Measurements from ENCODE around the gene SLC35E2B.
"Not testable (repeated sequence)": the region's sequence is repeated elsewhere in the genome, so short reads cannot be mapped to it uniquely, and the experiment has no call there.

SLC35E2B gene

DNA sequence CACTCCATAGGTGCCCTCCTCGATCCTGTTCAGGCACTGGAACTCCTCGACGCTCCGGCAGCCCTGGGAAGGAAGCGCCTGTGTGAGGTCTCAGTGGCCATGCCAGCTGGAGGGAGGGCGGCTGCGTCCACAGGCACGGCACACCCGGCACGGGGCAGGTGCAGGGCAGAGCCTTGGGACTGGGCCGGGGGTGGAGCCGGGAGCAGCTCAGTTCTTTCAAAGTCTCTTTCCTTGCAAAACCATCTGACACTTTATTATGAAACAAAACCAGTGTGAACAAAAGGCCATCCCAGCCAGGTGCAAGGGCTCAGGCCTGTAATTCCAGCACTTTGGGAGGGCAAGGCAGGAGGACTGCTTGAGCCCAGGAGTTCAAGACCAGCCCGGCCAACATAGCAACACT is 54.1 kb downstream of the SLC35E2B start:
- not testable (repeated sequence) for DNase-seq (ENCODE audit: low read depth)

GRCh38 chr1:1637479-1637875 is 55.1 kb downstream of the SLC35E2B start:
- DNase-seq (ENCODE audit: low read depth), result not testable (repeated sequence)

DNA sequence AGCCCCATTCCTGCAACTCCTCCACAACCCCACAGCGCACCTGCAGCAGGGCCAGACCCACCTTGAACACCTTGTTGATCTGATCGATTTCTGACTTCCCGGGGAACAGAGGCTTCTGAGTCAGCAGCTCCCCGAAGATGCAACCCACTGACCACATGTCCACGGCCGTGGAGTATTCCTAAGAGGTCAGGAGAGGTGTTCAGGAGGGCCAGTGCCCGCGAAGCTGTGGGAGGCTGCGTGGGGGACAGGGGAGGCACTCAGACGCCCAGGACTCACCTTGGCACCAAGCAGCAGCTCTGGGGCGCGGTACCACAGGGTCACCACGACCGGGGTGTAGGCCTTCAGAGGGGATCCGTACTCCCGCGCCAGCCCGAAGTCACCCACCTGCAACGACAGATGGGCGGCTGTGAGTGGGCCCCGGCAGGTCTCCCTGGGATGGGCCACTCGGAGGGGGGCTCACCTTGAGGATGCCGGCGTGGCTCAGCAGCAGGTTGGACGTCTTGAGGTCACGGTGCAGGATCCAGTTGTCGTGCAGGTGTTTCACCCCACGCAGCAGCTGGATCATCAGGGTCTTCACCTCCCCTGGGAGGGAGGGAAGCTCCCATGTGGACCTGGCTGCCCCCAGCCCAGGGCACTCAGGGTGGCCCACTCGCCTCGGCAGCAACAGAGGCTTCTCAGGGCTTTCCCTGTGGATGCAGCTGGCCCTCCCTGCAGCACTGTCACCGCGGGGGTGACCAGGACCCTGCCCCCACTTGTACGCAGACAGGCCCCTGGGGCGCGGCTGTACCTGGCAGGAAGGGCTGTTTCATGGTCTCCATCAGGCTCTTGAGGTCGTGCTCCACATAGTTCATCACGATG is 55.7 kb downstream of the SLC35E2B start:
- not testable (repeated sequence) for DNase-seq (ENCODE audit: low read depth)

DNA sequence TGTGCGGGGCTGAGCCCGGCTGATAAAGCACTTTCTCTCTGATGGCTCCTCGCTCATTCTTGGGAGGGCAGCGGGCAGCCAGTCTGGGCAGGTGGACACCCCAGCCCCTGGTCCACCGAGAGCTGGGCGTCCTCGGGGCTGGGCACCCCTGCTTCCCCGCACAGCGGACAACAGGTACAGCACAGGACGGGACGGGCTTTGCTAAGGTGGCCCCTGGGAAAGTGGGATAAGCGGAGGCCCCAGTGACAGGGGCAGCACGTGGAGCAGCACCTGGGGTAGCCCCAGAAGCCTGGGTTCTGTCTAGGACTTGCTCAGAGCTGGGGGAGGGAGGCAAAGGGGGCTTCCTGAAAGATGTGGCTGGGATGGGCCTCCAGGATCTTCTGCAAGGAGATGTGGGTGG is 58.0 kb downstream of the SLC35E2B start:
- DNase-seq (ENCODE audit: low read depth), result not testable (repeated sequence)

DNA sequence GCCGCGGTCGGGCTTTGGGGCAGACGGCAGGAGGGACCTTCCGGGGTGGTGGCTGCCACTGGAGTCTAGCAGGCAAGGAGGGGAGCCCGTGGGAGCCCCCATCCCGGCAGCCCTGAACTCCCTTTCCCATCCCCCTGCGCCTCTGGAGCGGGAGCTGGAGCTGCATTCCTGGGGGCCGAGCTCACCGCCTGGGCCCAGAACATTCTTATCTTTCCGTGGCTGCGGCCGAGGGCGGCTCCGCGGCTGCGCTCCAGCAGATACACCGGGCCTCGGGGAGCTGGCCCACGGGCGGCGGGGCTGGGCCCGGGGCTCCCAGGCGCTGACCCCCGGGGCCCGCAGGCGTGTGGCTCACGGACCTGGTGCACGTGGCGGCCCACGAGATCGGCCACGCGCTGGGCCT is 59.2 kb downstream of the SLC35E2B start:
- DNase-seq (ENCODE audit: low read depth), result not testable (repeated sequence)

DNA sequence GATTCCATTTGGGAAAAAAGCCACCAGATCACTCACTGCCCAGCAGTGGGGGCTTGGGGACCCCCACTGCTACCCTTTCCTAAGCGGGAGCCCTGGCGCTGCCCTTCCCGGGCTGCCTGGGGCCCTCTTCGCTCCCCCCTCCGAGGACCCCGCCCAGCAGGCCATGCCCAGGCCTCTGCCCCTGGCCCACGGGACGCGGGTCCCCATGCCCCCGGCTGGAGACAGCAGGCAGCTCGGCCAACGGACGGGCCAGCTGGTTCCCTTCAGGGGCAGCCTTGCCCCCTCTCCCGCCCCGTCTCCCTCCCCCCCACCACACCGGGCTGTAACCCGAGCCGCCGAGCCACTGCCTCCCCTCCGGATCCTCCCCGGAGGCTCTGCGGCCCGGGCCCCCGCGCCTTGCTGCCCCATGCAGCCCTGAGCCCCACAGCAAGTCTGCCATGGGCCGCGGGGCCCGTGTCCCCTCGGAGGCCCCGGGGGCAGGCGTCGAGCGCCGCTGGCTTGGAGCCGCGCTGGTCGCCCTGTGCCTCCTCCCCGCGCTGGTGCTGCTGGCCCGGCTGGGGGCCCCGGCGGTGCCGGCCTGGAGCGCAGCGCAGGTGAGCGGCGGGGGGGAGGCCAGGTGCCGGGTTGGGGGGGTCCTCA is 60.7 kb downstream of the SLC35E2B start, which contains the start of gene MMP23B:
Gene MMP23B, plus strand, starts transcription at position 392 of the 639 bp plus-strand sequence. Its CDS starts 46 bp downstream, at position 438.
- no peak for DNase-seq (ENCODE audit: low read depth)

GRCh38 chr1:1630965-1631781 is 61.4 kb downstream of the SLC35E2B start:
- no peak for DNase-seq (ENCODE audit: low read depth)

DNA sequence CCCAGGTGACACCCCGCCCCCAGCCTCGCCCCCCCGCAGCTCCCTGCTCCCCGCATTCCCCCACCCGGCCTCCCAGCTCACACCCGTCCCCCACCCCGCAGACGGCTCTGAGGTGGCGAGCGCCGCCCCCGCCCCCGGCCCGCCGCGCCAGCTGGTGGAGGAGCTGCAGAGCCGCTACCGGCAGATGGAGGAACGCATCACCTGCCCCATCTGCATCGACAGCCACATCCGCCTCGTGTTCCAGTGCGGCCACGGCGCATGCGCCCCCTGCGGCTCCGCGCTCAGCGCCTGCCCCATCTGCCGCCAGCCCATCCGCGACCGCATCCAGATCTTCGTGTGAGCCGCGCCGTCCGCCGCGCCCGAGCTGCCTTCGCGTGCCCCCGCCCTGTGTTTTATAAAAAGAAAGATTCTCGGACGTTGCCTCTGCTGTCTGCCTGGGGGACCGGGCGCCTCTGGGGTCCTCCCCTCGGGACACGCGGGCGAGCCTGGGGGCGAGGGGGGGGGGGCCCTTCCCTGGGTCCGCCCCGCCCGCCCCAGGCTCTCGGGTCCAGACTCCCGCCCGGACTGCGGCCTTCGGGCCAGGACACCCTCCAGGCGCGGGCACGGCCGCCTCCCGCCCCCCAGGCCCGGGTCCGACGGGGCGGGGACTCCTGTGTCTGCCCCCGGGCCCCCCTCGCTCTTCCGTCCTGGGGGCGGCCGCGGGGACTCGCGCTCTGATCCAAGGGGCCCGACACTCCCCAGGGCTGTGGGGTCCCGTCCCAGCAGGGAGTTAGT is 62.2 kb downstream of the SLC35E2B start:
- DNase-seq (ENCODE audit: low read depth), result no peak

DNA sequence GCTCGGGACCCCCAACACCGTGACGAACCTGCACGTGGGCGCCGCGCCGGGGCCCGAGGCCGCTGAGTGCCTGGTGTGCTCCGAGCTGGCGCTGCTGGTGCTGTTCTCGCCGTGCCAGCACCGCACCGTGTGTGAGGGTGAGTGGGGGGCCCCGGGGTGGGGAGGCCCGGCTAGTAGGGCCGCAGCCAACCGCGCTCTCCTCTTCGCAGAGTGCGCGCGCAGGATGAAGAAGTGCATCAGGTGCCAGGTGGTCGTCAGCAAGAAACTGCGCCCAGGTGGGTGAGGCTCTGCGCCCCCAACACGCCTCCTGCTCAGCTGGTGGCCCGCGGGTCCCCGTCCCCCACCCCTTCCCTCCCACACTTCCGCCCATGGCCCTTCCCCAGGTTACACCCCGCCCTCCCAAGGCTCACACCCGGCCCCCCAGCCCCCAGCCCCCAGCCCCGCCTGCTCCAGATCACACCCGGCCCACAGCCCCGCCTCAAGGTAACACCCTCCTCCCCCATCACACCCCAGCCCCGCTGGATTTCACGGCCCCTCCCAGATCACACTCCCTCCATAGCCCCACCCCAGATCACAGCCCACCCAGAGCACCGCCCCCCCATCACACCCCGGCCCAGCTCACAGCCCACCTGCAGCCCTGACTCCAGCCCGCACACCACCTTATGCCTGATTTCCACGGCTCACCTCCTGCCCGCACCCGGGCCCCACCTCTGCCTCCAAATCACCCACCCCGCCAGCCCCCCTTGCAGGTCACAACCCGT is 63.0 kb downstream of the SLC35E2B start:
- no peak for DNase-seq (ENCODE audit: low read depth)

DNA sequence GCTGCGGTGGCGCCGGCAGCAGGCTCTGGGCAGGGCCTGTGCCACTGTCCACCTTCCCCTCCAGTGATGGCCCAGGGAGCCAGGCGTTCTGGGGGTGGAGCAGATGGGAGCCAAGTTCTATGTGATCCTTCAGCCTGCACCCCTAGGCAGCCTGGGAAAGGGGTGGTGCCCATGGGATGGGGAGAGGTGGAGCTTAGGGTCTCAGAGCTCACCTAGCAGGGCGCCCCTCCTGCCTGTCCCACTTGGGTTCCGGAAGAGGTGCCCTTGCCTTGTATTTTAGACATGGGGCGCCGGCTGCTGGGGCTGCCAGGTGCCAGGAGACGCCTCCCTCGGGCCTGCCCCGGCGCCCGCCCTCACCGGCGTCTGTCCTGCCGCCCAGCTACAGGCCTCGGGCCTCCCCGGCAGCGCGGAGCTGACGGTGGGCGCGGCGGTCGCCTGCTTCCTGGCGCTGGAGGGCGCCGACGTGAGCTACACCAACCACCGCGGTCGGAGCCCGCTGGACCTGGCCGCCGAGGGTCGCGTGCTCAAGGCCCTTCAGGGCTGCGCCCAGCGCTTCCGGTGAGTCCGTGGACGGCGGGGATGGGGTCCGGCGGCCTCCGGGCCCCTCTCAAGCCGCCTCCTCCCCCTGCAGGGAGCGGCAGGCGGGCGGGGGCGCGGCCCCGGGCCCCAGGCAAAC is 63.7 kb downstream of the SLC35E2B start:
- DNase-seq (ENCODE audit: low read depth), result no peak

- DNase-seq (ENCODE audit: low read depth), result no peak
These were observed 64.5 kb downstream of the SLC35E2B start for GRCh38 chr1:1627829-1628753.

DNA sequence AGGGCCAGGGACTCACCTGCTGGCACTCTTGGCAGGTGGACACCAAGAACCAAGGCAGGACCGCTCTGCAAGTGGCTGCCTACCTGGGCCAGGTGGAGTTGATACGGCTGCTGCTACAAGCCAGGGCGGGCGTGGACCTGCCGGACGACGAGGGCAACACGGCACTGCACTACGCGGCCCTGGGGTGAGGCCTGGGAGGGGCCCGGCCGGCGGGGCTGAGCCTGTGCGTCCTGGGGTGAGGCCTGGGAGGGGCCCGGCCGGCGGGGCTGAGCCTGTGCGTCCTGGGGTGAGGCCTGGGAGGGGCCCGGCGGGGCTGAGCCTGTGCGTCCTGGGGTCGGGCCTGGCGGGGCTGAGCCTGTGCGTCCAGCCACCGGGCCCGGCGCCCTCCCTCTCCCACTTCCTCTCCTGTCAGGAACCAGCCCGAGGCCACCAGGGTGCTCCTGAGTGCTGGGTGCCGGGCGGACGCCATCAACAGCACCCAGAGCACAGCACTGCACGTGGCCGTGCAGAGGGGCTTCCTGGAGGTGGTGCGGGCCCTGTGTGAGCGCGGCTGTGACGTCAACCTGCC is 65.2 kb downstream of the SLC35E2B start:
- no peak for DNase-seq (ENCODE audit: low read depth)

DNA sequence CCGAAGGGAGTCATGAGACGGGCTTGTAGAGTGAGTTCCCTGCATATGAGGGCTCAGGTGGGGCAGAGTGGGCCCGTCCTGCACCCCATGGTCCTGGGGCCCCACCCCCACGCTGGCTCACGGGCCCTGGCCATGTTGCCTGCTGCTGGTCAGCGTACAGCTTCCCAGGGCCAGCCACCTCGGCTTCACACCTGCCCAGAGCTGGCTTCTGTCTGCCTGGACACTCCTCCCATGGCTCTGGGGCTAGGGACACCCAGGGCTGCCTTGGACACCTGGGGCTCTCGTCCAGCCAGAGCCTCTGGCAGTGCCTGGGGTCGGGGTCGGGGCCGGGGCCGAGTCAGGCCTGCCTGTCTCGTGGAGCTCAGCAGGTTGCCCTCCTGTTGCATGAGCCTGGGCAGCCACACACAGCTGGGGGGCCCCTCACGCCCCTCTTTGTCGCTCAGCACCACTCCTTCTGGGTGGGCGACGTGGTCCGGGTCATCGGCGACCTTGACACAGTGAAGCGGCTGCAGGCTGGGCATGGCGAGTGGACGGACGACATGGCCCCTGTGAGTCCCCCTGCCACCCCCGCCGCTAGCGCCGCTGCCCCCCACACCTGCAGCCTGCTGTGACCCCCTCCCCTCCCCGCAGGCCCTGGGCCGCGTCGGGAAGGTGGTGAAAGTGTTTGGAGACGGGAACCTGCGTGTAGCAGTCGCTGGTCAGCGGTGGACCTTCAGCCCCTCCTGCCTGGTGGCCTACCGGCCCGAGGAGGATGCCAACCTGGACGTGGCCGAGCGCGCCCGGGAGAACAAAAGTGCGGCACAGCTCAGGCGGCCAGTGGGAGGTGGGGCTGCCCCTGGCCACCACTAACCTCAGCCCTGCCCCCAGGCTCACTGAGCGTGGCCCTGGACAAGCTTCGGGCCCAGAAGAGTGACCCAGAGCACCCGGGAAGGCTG is 66.1 kb downstream of the SLC35E2B start:
- DNase-seq (ENCODE audit: low read depth), result no peak

- no peak for DNase-seq (ENCODE audit: low read depth)
These were observed 66.8 kb downstream of the SLC35E2B start for GRCh38 chr1:1625824-1626206.

GRCh38 chr1:1625404-1625775 is 67.2 kb downstream of the SLC35E2B start:
- DNase-seq (ENCODE audit: low read depth), result no peak

DNA sequence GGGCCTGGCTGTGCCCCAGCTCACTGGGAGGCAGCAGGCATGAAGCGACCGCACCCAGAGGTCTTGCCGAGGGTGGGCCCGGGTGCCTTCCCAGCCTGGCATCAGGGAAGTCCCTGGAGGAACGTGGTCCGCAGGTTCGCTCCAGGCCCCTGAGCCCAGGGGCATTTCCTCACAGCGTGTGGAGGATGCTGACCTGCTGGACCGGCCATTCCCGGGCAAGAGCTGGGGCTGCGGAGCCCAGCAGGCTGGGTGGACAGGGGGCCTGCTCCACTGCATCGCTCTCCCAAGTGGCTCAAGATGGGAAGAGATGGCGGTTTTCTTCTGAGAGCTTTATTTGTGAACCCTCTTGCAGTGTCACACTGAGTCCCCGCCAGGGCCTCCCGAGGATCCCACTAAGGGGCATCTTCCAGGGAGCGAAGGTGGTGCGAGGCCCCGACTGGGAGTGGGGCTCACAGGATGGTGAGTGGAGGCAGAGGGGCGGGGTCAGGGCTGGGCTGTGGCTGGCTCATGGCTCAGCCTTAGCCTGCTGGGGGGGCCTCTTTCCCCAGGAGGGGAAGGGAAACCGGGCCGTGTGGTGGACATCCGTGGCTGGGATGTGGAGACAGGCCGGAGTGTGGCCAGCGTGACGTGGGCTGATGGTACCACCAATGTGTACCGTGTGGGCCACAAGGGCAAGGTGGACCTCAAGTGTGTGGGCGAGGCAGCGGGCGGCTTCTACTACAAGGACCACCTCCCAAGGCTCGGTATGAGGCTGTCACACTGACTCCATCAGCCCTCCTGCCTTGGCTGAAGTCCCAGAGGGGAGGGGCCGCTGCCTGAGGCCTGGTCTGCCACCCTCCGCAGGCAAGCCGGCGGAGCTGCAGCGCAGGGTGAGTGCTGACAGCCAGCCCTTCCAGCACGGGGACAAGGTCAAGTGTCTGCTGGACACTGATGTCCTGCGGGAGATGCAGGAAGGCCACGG is 67.9 kb downstream of the SLC35E2B start:
- DNase-seq (ENCODE audit: low read depth), result no peak
